Lower leg skin (tissue), 3 donors: ENCODE results near the gene RSBN1L.

Experiments used
- CTCF ChIP-seq, 3 donors: fragments of 450-650 bp; IDR thresholded peaks; one replicate each; pipeline ENCODE4 v1.5.1; 2016; ENCODE audit warnings: antibody characterized with exemption in 3 of 3, mild to moderate bottlenecking in 3 of 3, moderate library complexity in 2 of 3
- POLR2A ChIP-seq, 2 donors: fragments of 450-650 bp; IDR thresholded peaks; one replicate each; pipeline ENCODE4 v1.6.1; 2016 to 2017; ENCODE audit warnings: antibody characterized with exemption in 2 of 2, mild to moderate bottlenecking in 1 of 2, moderate library complexity in 1 of 2

DNA sequence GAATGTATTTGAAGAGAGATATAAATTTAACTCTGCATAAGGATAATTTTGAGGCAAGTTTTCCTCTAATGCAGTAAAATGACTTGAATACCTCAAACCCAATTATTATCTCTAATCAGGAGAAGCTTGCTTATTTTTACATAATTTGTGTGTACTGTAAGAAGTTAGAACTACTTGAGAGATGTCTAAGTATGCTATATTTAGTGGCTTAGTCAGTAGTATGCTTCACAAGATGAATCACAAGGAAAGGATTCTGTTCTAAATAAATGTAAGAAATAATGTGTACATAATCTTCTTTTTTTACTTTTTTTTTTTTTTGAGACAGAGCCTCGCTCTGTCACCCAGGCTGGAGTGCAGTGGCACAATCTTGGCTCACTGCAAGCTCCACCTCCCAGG is 116.0 kb downstream of the RSBN1L start:
- TF ChIP-seq CTCF (IDR thresholded peaks at IDR 0.05): no peak
- TF ChIP-seq POLR2A (IDR thresholded peaks at IDR 0.05): no peak
